ENCODE data around the gene R3HDM2. TPM values are rescaled to one million over a fixed set of nuclear protein-coding genes. Genes with fewer than 3 reads are reported as not detected.

The R3HDM2 gene
- total RNA-seq, 1 experiment from 2014 or later = 34.7 TPM

DNA sequence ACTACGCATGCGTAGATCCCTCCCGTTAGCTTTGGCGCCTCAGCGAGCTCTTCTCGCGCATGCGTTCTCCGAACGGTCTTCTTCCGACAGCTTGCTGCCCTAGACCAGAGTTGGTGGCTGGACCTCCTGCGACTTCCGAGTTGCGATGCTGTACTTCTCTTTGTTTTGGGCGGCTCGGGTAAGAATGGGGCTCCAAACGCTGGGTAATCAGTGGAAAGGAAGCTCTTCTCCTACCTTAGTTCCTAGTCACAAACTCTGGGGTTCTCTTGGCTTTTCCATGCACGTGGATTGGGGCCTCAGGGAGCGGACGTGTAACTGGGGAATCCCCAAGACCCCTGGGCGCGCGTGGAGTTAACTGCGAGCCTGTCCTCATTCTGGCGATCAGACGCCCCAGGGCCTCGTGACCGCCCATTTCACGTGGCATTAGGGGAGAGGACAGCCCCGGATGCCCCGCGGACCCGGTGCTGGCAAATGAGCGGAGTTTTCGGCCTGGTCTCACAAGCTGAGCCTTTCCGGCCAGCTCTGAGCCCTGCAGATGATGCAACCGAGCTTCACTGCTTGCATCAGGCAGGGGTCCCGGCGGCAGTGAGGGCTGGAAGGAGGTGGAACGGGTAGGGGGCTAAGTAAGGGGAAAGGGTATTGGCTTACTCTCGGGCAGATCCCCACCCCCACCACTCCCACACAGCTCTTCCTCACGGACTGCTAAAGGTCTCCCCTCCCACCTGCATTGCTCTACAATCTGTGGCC lies 201.0 kb downstream of the R3HDM2 start, which contains the start of gene SHMT2 (continued):
- TF ChIP-seq, protein P1, sequence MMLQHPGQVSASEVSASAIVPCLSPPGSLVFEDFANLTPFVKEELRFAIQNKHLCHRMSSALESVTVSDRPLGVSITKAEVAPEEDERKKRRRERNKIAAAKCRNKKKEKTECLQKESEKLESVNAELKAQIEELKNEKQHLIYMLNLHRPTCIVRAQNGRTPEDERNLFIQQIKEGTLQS (CRISPR knock-in tag; conservative IDR thresholded peaks at IDR 0.05) = peak; percentile 93; the same call in 1 of the 2 replicates
- TF ChIP-seq AFF4 (CRISPR knock-in tag; IDR thresholded peaks at IDR 0.05; ENCODE audit: borderline replicate concordance) (no peak), ZNF671 (CRISPR knock-in tag; IDR thresholded peaks at IDR 0.05) (no peak), RELA (CRISPR knock-in tag; IDR thresholded peaks at IDR 0.05; ENCODE audit: borderline replicate concordance) (no peak), CREM (CRISPR knock-in tag; IDR thresholded peaks at IDR 0.05) (peak; percentile 18; the same call in 1 of the 2 replicates), GRHL2 (CRISPR knock-in tag; IDR thresholded peaks at IDR 0.05; ENCODE audit: insufficient replicate concordance, severe bottlenecking) (no peak), ZBTB43 (CRISPR knock-in tag; IDR thresholded peaks at IDR 0.05) (0 out of 2 replicates have a peak, but pooled peaks have one; percentile 62), SP1 (CRISPR knock-in tag; conservative IDR thresholded peaks at IDR 0.05) (peak; percentile 55), SMAD3 (CRISPR knock-in tag; IDR thresholded peaks at IDR 0.05; ENCODE audit: borderline replicate concordance) (no peak), CREB1 (CRISPR knock-in tag; IDR thresholded peaks at IDR 0.05) (no peak; the same call in 1 of the 2 replicates), CDX4 (CRISPR knock-in tag; IDR thresholded peaks at IDR 0.05; ENCODE audit: borderline replicate concordance) (no peak), ZNF232 (CRISPR knock-in tag; IDR thresholded peaks at IDR 0.05) (no peak), GABPB1 (CRISPR knock-in tag; IDR thresholded peaks at IDR 0.05) (peak; percentile 100), ETV6 (CRISPR knock-in tag; IDR thresholded peaks at IDR 0.05) (no peak; the same call in 1 of the 2 replicates), SMAD4 (CRISPR knock-in tag; IDR thresholded peaks at IDR 0.05) (no peak), ZNF423 (CRISPR knock-in tag; IDR thresholded peaks at IDR 0.05) (no peak), OVOL2 (CRISPR knock-in tag; IDR thresholded peaks at IDR 0.05; ENCODE audit: borderline replicate concordance) (no peak), ZNF416 (CRISPR knock-in tag; IDR thresholded peaks at IDR 0.05) (no peak), NR2C2 (CRISPR knock-in tag; IDR thresholded peaks at IDR 0.05) (no peak), ATF1 (CRISPR knock-in tag; IDR thresholded peaks at IDR 0.05) (no peak), FOXK1 (CRISPR knock-in tag; IDR thresholded peaks at IDR 0.05) (no peak; the same call in 1 of the 2 replicates), MYBL2 (CRISPR knock-in tag; IDR thresholded peaks at IDR 0.05) (no peak)
- TF ChIP-seq, protein P2, sequence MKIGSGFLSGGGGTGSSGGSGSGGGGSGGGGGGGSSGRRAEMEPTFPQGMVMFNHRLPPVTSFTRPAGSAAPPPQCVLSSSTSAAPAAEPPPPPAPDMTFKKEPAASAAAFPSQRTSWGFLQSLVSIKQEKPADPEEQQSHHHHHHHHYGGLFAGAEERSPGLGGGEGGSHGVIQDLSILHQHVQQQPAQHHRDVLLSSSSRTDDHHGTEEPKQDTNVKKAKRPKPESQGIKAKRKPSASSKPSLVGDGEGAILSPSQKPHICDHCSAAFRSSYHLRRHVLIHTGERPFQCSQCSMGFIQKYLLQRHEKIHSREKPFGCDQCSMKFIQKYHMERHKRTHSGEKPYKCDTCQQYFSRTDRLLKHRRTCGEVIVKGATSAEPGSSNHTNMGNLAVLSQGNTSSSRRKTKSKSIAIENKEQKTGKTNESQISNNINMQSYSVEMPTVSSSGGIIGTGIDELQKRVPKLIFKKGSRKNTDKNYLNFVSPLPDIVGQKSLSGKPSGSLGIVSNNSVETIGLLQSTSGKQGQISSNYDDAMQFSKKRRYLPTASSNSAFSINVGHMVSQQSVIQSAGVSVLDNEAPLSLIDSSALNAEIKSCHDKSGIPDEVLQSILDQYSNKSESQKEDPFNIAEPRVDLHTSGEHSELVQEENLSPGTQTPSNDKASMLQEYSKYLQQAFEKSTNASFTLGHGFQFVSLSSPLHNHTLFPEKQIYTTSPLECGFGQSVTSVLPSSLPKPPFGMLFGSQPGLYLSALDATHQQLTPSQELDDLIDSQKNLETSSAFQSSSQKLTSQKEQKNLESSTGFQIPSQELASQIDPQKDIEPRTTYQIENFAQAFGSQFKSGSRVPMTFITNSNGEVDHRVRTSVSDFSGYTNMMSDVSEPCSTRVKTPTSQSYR (CRISPR knock-in tag; IDR thresholded peaks at IDR 0.05) = no peak
- TF ChIP-seq, protein P3, sequence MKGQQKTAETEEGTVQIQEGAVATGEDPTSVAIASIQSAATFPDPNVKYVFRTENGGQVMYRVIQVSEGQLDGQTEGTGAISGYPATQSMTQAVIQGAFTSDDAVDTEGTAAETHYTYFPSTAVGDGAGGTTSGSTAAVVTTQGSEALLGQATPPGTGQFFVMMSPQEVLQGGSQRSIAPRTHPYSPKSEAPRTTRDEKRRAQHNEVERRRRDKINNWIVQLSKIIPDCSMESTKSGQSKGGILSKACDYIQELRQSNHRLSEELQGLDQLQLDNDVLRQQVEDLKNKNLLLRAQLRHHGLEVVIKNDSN (CRISPR knock-in tag; IDR thresholded peaks at IDR 0.05) = peak; percentile 84
- TF ChIP-seq, protein P4, sequence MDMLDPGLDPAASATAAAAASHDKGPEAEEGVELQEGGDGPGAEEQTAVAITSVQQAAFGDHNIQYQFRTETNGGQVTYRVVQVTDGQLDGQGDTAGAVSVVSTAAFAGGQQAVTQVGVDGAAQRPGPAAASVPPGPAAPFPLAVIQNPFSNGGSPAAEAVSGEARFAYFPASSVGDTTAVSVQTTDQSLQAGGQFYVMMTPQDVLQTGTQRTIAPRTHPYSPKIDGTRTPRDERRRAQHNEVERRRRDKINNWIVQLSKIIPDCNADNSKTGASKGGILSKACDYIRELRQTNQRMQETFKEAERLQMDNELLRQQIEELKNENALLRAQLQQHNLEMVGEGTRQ (CRISPR knock-in tag; IDR thresholded peaks at IDR 0.05) = peak; percentile 57; the same call in 1 of the 2 replicates
- TF ChIP-seq, protein P5, sequence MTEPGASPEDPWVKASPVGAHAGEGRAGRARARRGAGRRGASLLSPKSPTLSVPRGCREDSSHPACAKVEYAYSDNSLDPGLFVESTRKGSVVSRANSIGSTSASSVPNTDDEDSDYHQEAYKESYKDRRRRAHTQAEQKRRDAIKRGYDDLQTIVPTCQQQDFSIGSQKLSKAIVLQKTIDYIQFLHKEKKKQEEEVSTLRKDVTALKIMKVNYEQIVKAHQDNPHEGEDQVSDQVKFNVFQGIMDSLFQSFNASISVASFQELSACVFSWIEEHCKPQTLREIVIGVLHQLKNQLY (CRISPR knock-in tag; IDR thresholded peaks at IDR 0.05) = no peak
- TF ChIP-seq, protein P6, sequence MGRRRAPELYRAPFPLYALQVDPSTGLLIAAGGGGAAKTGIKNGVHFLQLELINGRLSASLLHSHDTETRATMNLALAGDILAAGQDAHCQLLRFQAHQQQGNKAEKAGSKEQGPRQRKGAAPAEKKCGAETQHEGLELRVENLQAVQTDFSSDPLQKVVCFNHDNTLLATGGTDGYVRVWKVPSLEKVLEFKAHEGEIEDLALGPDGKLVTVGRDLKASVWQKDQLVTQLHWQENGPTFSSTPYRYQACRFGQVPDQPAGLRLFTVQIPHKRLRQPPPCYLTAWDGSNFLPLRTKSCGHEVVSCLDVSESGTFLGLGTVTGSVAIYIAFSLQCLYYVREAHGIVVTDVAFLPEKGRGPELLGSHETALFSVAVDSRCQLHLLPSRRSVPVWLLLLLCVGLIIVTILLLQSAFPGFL (CRISPR knock-in tag; IDR thresholded peaks at IDR 0.05; ENCODE audit: borderline replicate concordance) = no peak

Measured in WTC11 (cell line).